Fibroblast of lung (primary cell): ENCODE measurements around the gene WNT5B.
A peak's percentile ranks its signal among the peaks of the same experiment; 100 is the strongest.

Experiments used
- EZH2 ChIP-seq: IDR thresholded peaks from 2 replicates; pipeline ENCODE4 v1.5.1; 2012; ENCODE audit warnings: low read length, control low read depth, mild to moderate bottlenecking; ENCODE audit errors: missing control alignments
- TF ChIP-seq, protein P1 (sequence below), 2 donors: IDR thresholded peaks in 1 of 2; conservative IDR thresholded peaks in 1 of 2; 1 replicate in 1 of 2; 2 replicates in 1 of 2; pipeline ENCODE4 v1.5.1; 2011 to 2012; ENCODE audit warnings: low read length in 2 of 2, control low read depth in 1 of 2, inconsistent platforms in 1 of 2, low read depth in 1 of 2, mild to moderate bottlenecking in 1 of 2

DNA sequence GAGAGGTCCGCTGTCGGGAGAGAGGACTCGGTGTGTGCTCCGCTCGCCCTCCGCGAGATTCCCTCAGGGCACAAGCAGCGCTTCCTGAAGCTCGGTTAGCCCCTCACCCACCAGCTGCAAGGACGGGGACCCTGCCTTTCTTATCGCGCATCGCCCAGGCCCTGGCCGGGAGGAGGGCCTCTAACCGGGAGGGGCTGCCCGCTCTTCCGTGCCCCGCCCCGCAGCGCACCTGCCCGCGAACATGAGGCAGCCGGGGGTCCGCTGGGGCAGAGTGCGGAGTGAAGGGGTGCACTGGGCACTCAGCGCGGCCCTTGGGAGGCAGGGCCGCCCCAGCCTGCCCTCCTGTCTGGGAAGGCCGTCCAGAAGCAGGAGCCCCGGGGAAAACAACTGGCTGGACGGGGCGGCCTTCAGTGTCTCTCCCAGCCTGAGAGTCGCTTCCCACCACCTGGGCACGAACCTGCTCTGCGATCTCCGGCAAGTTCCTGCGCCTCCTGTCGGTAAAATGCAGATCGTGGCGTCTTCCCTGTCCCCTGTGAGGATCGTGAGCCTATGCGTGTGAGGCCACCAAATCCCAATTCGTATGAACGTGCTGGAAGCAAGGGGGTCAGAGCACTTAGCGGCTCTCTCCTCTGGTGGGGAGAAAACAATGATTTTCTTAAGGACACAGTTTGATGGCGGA is 33.9 kb downstream of the WNT5B start:
- TF ChIP-seq, protein P1, sequence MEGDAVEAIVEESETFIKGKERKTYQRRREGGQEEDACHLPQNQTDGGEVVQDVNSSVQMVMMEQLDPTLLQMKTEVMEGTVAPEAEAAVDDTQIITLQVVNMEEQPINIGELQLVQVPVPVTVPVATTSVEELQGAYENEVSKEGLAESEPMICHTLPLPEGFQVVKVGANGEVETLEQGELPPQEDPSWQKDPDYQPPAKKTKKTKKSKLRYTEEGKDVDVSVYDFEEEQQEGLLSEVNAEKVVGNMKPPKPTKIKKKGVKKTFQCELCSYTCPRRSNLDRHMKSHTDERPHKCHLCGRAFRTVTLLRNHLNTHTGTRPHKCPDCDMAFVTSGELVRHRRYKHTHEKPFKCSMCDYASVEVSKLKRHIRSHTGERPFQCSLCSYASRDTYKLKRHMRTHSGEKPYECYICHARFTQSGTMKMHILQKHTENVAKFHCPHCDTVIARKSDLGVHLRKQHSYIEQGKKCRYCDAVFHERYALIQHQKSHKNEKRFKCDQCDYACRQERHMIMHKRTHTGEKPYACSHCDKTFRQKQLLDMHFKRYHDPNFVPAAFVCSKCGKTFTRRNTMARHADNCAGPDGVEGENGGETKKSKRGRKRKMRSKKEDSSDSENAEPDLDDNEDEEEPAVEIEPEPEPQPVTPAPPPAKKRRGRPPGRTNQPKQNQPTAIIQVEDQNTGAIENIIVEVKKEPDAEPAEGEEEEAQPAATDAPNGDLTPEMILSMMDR (conservative IDR thresholded peaks at IDR 0.05 in 1 of 2, IDR thresholded peaks at IDR 0.05 in 1 of 2; ENCODE audit: low read depth in 1 of 2, low read length in 2 of 2), result peak in 1 of 2 donors; percentile 46
- TF ChIP-seq EZH2, result no peak
